Heart right ventricle (tissue), 16 donors: ENCODE results near the gene COX5A. TPM values are rescaled to one million over a fixed set of nuclear protein-coding genes. Genes with fewer than 3 reads are reported as not detected.
A peak's percentile ranks its signal among the peaks of the same experiment; 100 is the strongest.

Experiments
- ATAC-seq, 8 donors: fragments of 200-7000 bp; cut with Tn5 transposase; one replicate each; pipeline ENCODE4 v1.9.1; 2020; ENCODE audit warnings: mild to moderate bottlenecking in 8 of 8, moderate library complexity in 8 of 8, moderate number of reproducible peaks in 1 of 8
- DNase-seq, 2 donors: peaks; one replicate each; pipeline ENCODE4 v3.0.0-alpha.2; 2020
- H3K27ac ChIP-seq, 10 donors: fragments of 200-600 bp; sonication (generic) in 2 of 10; one replicate each; pipeline versions ENCODE4 v1.5.0 to v1.8.0; 2020 to 2022; ENCODE audit warnings: mild to moderate bottlenecking in 3 of 10
- H3K27me3 ChIP-seq, 7 donors: fragments of 200-600 bp; one replicate each; pipeline ENCODE4 v1.8.0; 2021 to 2022; ENCODE audit warnings: mild to moderate bottlenecking in 2 of 7
- H3K36me3 ChIP-seq, 9 donors: fragments of 200-600 bp; sonication (generic) in 1 of 9; one replicate each; pipeline versions ENCODE4 v1.5.0 to v1.8.0; 2020 to 2022; ENCODE audit warnings: mild to moderate bottlenecking in 2 of 9
- H3K4me1 ChIP-seq, 9 donors: fragments of 200-600 bp; sonication (generic) in 1 of 9; one replicate each; pipeline versions ENCODE4 v1.5.0 to v1.8.0; 2020 to 2022; ENCODE audit warnings: mild to moderate bottlenecking in 4 of 9
- H3K4me3 ChIP-seq, 10 donors: fragments of 200-600 bp; sonication (generic) in 2 of 10; one replicate each; pipeline versions ENCODE4 v1.5.0 to v1.8.0; 2020 to 2022; ENCODE audit warnings: mild to moderate bottlenecking in 7 of 10, moderate library complexity in 2 of 10
- H3K9me3 ChIP-seq, 11 donors: fragments of 200-600 bp in 10 of 11; sonication (generic) in 2 of 11; one replicate each; pipeline versions ENCODE4 v1.5.0 to v1.8.0; 2013 to 2022; ENCODE audit warnings: mild to moderate bottlenecking in 2 of 11, control low read depth in 1 of 11, moderate library complexity in 1 of 11
- WGBS, 2 donors: extraction: QIAGEN DNeasy Blood & Tissue Kit; methylation state at CpG; one replicate each; pipeline ENCODE4 v1.1.7; 2013; ENCODE audit warnings: inconsistent platforms in 1 of 2; 5-methylcytosine and 5-hydroxymethylcytosine counted together
- intact Hi-C, 10 donors: fragments of 100-400 bp; cut with DNase I; formaldehyde crosslinking; loops; one replicate each; pipeline versions ENCODE4 v1.11.1 to v1.14.2; 2022
- polyA plus RNA-seq, 2 donors: library from polyadenylated mRNA; stranded (reverse); fragments of 200-250 nt; gene quantifications; one replicate each; pipeline ENCODE4 v1.2.3, GENCODE V29; 2013
- total RNA-seq, 10 donors: library from RNA; stranded (reverse); fragmentation: NEBNext Ultra II Directional in 3 of 10; extraction: Animal tissue kit (Norgen Biotek cat#: 25700) in 3 of 10; gene quantifications; one replicate each; pipeline versions ENCODE4 v1.2.1 to v1.2.4, GENCODE V29; 2021 to 2023
- TF ChIP-seq, protein P1 (sequence below), 9 donors: fragments of 200-600 bp; sonication (generic) in 2 of 9; IDR thresholded peaks; one replicate each; pipeline versions ENCODE4 v1.5.0 to v1.8.0; 2021 to 2022; ENCODE audit warnings: antibody characterized with exemption in 9 of 9, mild to moderate bottlenecking in 5 of 9, moderate library complexity in 1 of 9
- donor health status: Arrhythmogenic right ventricular cardiomyopathy.
- donor health status: ischemic (EF 13 %, LVEDD 7.1; RV severe dilation, severe dysfunction).
- donor health status: healthy with polysubstance abuse.
- donor health status: DM: no; HTN: yes; CAD: no.
- donor health status: DM: no; HTN: no; CAD: no.
- donor health status: ischemic (EF 25% LVEDD 6.9; RV normal size, moderate dysfunction).
- donor health status: ischemic (EF 25% LVEDD 5.7; RV mildly dilated, moderate dysfunction).
- donor health status: healthy.
- donor health status: DM: yes; HTN: yes; CAD: no.
- donor health status: Ischemic cardiomyopathy.
- donor health status: ischemic (EF 35%, LVEDD 5.7; RV mildly dilated, moderate dysfunction).
- donor health status: nonischemic (EF 11% LVEDD 7.7; RV severe dilation, severe dysfunction).
- donor health status: DM: yes; HTN: yes; CAD: no.
- donor health status: PGD.
- donor health status: ischemic (EF 29% LVEDD 5.4; RV normal size, mild dysfunction).
- donor health status: nonischemic (EF 23%, LVEDD 6.1; RV moderate dilation, normal function).

Gene COX5A
- total and polyA plus RNA-seq, 12 donors: 894 to 1,728 (median 1,286) TPM

DNA sequence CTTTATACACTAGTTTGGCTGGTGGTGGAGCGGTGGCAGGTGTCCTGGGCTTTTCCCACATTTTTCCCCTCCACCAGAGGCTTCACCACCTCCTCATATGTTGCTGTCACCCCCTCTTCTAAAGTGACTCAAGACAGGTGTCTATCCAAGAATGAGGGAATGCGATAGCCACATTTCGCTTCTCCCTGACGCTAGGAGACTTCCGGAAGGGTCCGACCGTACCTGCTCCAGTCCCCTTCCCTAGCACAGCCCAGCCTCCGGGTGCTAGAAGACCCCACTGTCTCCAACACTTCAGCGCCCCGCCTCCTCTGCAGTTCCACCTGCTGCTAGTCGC lies 65.2 kb downstream of the COX5A start:
- intact Hi-C loops: no loop called here
- peaks cover 17 to 58% (median 55%) of the 10 kb centered on the region in 9 donors for H3K4me1 ChIP-seq
- H3K36me3 ChIP-seq: peaks cover 0 to 9% (median 0%) of the 10 kb centered on the region in 9 donors
- DNase-seq: no peak
- no peak for ATAC-seq
- TF ChIP-seq, protein P1, sequence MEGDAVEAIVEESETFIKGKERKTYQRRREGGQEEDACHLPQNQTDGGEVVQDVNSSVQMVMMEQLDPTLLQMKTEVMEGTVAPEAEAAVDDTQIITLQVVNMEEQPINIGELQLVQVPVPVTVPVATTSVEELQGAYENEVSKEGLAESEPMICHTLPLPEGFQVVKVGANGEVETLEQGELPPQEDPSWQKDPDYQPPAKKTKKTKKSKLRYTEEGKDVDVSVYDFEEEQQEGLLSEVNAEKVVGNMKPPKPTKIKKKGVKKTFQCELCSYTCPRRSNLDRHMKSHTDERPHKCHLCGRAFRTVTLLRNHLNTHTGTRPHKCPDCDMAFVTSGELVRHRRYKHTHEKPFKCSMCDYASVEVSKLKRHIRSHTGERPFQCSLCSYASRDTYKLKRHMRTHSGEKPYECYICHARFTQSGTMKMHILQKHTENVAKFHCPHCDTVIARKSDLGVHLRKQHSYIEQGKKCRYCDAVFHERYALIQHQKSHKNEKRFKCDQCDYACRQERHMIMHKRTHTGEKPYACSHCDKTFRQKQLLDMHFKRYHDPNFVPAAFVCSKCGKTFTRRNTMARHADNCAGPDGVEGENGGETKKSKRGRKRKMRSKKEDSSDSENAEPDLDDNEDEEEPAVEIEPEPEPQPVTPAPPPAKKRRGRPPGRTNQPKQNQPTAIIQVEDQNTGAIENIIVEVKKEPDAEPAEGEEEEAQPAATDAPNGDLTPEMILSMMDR (IDR thresholded peaks at IDR 0.05): no peak
- H3K9me3 ChIP-seq: no peaks in the 10 kb centered on the region
- no peaks in the 10 kb centered on the region for H3K27me3 ChIP-seq
- peak overlapping the region; percentile 57 to 94 (median 68) for H3K4me3 ChIP-seq
- 1 to 2% methylated on average over 11 of the region's 11 CpGs for WGBS, 2 donors
- H3K27ac ChIP-seq: peak overlapping the region; percentile 62 to 97 (median 94)

DNA sequence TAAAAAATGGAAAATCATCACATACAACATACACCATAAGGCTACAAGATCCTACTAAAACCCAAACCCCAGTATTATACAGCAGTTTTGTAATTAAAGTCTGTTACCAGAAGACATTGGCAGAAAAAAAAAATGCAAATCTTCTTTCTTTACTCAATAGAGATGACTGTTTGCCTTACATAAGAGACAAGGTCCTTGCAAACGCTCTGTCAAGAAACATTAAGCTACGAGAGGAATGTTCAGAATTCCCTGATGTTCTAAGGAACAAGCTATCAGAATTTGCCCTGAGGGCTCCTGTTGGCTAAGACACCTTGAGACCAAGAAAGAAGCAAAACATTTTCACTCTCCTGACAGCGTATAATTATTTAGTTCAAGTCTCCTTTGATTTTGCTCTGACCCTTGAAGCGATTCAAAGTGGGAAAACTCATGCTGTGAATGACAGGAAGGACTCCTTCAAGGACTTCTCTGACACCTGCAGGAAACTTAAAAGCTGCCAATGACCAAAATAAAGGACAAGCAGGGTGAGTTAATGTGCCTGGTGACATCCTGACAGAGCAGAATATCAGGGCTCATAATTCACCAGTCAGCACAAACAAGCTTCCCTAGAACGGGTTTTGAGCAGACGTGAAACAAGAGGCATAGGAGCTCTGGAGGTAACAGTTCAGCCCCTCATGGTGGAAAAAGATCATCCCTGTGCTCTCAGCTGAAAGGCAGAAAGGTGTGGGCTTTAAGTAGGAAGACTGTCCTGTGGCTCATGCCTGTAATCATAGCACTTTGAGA lies 67.2 kb downstream of the COX5A start:
- WGBS, 2 donors: 30 to 33% methylated on average over 6 of the region's 6 CpGs
- Histone ChIP-seq H3K4me1 (peaks cover 21 to 79% (median 72%) of the 10 kb centered on the region in 9 donors), H3K27me3 (no peaks in the 10 kb centered on the region), H3K27ac (peak overlapping the region in 9 of 10 donors; percentile 65 to 94 (median 78)), H3K4me3 (peak overlapping the region in 5 of 10 donors; percentile 1 to 64 (median 16)), H3K36me3 (peaks cover 0 to 13% (median 0%) of the 10 kb centered on the region in 9 donors), H3K9me3 (no peaks in the 10 kb centered on the region)
- DNase-seq (no peak), ATAC-seq (no peak)
- TF ChIP-seq, protein P1 (IDR thresholded peaks at IDR 0.05): no peak
- intact Hi-C loops: no loop called here

Other genes with a start within 250 kb of the COX5A start
- gene EDC3, start 242.0 kb downstream of the COX5A start, total RNA-seq: 10 to 100 TPM; 14.4 to 18.1 (median 15.8) TPM
- 10 to 100 TPM; 10.4 to 11.9 TPM for gene EDC3, start 242.0 kb downstream of the COX5A start, polyA plus RNA-seq
- gene CYP1A1, start 212.5 kb downstream of the COX5A start, total RNA-seq: under 1 TPM in 6 of 10 donors, not detected in 4; 0.13 to 0.53 (median 0.42) TPM
- under 1 TPM; 0.20 to 0.88 TPM for gene CYP1A1, start 212.5 kb downstream of the COX5A start, polyA plus RNA-seq
- gene CYP1A2, start 189.2 kb downstream of the COX5A start, total RNA-seq: under 1 TPM in 1 of 10 donors, not detected in 9; 0.11 TPM
- not detected for gene CYP1A2, start 189.2 kb downstream of the COX5A start, polyA plus RNA-seq
- gene CSK, start 156.0 kb downstream of the COX5A start, total RNA-seq: 10 to 100 TPM; 20.3 to 48.6 (median 24.8) TPM
- 10 to 100 TPM; 19.7 to 35.2 TPM for gene CSK, start 156.0 kb downstream of the COX5A start, polyA plus RNA-seq
- gene LMAN1L, start 125.2 kb downstream of the COX5A start, total RNA-seq: 10 to 100 TPM in 4 of 10 donors, 1 to 10 TPM in 6; 6.3 to 47.4 (median 9.0) TPM
- 10 to 100 TPM in 1 of 2 donors, under 1 TPM in 1; 0.03 to 18.4 TPM for gene LMAN1L, start 125.2 kb downstream of the COX5A start, polyA plus RNA-seq
- 1 to 10 TPM in 7 of 10 donors, under 1 TPM in 2, not detected in 1; 0.64 to 6.1 (median 1.3) TPM for gene CPLX3, start 111.4 kb downstream of the COX5A start, total RNA-seq
- gene CPLX3, start 111.4 kb downstream of the COX5A start, polyA plus RNA-seq: 10 to 100 TPM in 1 of 2 donors, under 1 TPM in 1; 0.04 to 14.6 TPM
- gene ULK3, start 94.9 kb downstream of the COX5A start, total RNA-seq: 10 to 100 TPM; 21.3 to 44.0 (median 24.7) TPM
- 10 to 100 TPM; 22.5 to 56.3 TPM for gene ULK3, start 94.9 kb downstream of the COX5A start, polyA plus RNA-seq
- gene SCAMP2, start 64.7 kb downstream of the COX5A start, total RNA-seq: 10 to 100 TPM; 28.0 to 64.3 (median 39.1) TPM
- gene SCAMP2, start 64.7 kb downstream of the COX5A start, polyA plus RNA-seq: 10 to 100 TPM; 30.9 to 76.7 TPM
- 10 to 100 TPM; 39.3 to 86.4 (median 57.4) TPM for gene MPI, start 48.0 kb downstream of the COX5A start, total RNA-seq
- gene MPI, start 48.0 kb downstream of the COX5A start, polyA plus RNA-seq: 10 to 100 TPM; 24.4 to 34.3 TPM
- 100 to 1,000 TPM in 4 of 10 donors, 10 to 100 TPM in 6; 73.1 to 159 (median 98.7) TPM for gene FAM219B, start 31.2 kb downstream of the COX5A start, total RNA-seq
- gene FAM219B, start 31.2 kb downstream of the COX5A start, polyA plus RNA-seq: 10 to 100 TPM; 27.1 to 51.1 TPM
- gene RPP25, start 18.7 kb upstream of the COX5A start, total RNA-seq: 1 to 10 TPM in 7 of 10 donors, under 1 TPM in 3; 0.83 to 3.0 (median 1.3) TPM
- gene RPP25, start 18.7 kb upstream of the COX5A start, polyA plus RNA-seq: 1 to 10 TPM; 1.8 to 4.6 TPM
- 1 to 10 TPM in 9 of 10 donors, under 1 TPM in 1; 0.55 to 7.5 (median 3.8) TPM for gene SCAMP5, start 57.5 kb upstream of the COX5A start, total RNA-seq
- gene SCAMP5, start 57.5 kb upstream of the COX5A start, polyA plus RNA-seq: 1 to 10 TPM in 1 of 2 donors, under 1 TPM in 1; 0.73 to 5.3 TPM
- gene PPCDC, start 85.5 kb upstream of the COX5A start, total RNA-seq: 10 to 100 TPM in 1 of 10 donors, 1 to 10 TPM in 9; 3.6 to 11.0 (median 5.8) TPM
- gene PPCDC, start 85.5 kb upstream of the COX5A start, polyA plus RNA-seq: 10 to 100 TPM in 1 of 2 donors, 1 to 10 TPM in 1; 9.9 to 14.6 TPM